Stimulated activated CD4-positive, alpha-beta T cell treated with anti-CD3 and anti-CD28 coated beads, Interleukin-4, amount 100 ng/mL, for 4 hours (primary cell): ENCODE results near the gene NAV1.
"Not testable (repeated sequence)": the region's sequence is repeated elsewhere in the genome, so short reads cannot be mapped to it uniquely, and the experiment has no call there.

Source experiments
- DNase-seq, 2 experiments: peaks; one replicate each; pipeline ENCODE4 v3.0.0-alpha.2; 2020

NAV1 gene

DNA sequence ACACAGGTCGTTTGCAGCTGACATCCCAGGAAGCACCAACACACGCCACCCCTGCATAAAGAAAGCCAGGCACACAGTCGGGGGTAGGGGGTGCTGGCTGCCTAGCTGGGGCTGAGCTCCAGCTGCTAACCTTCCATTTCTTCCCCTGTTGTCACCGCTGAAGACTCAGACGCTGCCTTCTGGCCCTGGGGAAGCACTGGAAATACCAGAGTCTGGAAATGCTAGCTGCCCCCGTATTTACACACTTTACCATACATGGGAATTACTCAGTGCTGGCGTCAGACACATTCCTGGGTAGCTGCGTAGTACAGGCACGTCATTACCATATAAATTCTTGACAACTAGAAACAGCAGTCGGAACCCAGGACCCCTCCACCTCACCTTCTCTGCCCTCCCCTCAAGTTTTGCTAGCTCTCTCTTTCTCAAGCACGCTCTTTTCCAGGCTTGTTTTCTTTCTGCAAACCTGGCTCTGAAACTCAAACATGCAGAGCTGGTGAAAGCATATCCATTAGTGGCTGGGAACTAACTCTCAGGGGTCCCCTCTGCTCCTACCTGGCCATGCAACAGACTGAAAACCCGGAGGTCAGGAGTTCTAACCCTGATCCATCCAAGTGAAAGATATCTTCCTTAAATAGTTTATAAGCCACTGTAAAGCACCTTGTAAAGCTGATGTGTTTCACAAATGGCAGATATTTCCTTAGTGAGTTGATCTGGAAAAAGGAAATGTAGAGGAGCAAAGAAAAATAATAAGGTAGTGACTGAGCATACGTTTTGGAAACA, 35.3 kb upstream of the NAV1 start:
- no peak for DNase-seq

DNA sequence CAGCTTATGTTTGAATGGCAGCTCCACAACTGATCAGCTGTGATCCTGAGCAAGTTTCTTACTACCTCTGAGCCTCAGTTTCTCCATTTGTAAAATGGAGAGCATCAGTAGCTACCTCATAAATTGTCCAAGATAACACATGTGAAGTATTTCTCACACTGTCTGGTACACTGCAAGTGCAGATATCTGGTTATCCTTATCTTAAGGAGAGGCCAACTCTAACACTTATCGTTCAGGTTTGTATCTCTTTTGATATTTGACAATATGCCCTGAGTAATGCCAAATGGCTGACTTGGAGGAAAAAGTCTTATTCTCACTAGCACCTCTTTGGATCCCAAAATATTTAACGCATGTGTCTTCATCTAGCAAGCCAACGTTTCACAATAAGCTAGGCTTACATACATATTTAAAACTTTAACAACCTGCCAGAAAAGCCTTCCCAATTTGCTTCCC, 34.7 kb upstream of the NAV1 start:
- no peak for DNase-seq

DNA sequence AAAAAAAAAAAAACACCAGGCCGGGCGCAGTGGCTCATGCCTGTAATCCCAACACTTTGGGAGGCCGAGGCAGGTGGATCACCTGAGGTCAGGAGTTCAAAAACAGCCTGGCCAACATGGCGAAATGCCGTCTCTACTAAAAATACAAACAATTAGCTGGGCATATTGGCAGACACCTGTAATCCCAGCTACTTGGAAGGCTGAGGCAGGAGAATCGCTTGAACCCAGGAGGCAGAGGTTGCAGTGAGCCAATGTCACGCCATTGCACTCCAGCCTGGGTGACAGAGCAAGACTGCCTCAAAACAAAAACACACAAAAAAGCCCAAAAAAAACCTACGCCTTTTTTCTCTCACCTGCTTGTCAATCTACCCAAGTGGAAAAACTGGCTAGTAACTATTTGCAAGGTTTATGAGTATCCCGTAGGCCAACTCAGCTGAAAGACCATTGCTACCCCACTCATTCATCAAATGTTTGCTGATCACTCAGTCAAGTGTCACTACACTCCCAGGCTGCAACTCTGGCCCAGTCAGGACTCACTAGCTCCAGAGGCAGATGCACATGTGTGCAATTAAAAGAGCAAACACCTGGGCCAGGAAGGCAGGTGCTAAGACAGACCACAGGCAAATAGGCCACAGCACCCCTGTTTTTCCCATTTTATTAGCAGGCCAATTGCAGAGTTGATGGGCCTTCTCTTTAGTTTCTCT, 34.0 kb upstream of the NAV1 start:
- no peak for DNase-seq

DNA sequence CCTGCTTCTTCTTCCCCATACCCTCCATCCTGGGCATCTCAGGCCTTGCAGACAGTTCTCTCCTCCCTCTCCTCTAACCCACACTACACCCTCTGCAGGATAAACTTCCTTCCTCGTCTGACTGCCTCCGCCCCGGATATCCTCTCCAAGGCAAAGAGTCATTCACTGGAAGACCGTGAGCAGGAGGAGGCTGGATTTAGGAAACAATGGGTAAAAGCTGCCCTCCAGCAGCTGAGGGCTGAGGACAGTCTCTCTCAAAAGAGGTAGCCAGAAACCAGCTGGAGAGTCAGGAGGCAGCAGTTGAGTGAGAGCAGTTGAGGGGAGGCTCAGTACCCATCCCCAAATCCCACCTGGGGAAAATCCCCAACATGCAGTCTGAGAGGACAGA, 33.4 kb upstream of the NAV1 start:
- no peak for DNase-seq

DNA sequence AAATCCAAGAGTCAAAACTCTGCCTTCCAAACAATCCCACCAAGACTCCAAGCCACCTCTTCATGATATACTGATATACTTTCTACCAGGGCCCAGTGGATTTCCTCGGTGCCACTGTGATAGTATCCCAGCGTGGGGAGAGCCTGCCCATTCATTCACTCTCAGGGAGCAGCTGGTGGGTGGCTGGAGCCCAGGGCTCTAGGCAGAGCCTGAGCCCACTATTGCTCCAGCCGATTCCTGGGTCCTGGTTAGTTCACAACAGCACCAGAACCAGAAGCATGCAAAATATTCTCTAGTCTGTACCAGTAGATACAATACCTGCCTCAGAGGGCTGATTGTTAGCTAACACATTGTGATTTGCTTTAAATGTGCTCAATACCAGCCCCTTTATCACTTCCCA, 32.8 kb upstream of the NAV1 start:
- no peak for DNase-seq

DNA sequence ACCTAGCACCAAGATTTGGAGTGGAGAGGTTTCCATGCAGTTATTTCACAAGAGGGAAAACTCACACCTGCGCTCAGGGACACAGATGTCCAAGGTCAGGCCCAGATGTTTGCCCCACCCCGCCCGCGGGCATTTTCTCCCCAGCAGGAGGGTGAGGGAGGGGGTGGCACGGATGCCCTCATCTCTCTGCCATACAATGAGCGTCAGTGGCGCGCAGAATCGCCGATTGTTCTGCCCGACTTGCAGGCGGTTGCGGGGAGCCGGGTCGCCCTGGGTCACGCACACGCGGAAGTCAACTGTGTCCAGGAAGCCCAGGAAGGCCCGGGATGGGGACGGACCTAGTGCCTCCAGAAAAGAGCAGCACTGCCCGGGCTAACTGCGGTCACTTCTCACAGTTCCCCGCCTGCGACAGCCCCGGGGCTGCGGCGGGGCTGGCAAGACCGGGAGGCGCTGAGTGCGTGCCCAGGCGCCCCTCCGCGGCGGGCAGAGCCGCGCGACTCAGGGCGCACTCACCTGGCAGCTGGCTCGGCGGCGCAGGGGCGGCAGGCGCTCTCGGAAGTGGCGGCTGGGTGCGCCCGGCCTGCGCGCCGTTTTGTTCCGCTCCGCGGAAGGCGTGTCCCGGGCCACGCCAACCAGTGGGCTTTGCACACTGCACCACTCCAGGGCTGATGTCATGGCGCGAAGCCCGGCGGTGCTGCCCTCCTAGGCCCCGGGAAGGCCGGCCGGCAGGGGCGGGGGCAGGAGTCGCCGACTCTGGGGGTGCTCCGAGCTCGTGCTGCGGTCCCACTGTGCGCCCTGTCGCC, 32.2 kb upstream of the NAV1 start, which contains the start of gene CSRP1:
TSS of gene CSRP1 (minus strand) at position 567 of the 803 bp plus-strand sequence. CDS start 10,820 bp downstream, outside the sequence.
- peak; percentile 80 for DNase-seq

DNA sequence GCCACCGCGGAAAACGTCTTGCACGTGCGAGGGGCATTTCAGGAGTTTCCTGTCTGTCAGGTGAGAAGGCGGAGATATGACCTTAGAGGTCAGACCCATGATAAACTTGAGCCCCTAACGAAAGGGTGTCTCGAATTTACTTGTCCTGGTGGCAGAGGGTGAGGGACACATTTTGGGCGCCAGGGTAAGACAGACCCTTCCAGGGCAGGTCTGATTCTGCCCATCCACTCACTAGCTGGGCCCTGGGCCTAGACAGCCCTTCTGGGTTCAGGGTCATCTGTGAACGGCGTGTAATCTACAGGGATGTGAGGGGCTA, 31.6 kb upstream of the NAV1 start:
- peak in 1 of 2 experiments; percentile 4 for DNase-seq

DNA sequence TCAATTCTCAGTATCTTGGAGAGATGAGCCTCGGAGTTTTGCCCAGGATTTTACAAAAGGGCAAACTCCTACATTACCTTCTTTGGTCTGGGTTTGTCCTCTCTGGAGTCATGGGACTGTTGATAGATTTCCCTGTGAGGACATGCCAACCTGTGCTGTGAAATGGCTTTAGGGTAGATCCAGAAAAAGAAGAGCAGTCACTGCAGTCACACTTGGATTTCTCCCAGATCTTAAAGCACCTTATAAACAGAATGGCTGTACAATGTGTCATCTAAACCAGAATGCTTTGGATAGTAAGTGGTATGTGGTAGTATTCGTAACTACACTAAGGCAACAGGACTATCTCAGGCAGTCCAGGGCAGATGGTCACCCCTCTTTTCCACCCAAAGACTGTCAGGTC, 30.1 kb upstream of the NAV1 start:
- DNase-seq: no peak

DNA sequence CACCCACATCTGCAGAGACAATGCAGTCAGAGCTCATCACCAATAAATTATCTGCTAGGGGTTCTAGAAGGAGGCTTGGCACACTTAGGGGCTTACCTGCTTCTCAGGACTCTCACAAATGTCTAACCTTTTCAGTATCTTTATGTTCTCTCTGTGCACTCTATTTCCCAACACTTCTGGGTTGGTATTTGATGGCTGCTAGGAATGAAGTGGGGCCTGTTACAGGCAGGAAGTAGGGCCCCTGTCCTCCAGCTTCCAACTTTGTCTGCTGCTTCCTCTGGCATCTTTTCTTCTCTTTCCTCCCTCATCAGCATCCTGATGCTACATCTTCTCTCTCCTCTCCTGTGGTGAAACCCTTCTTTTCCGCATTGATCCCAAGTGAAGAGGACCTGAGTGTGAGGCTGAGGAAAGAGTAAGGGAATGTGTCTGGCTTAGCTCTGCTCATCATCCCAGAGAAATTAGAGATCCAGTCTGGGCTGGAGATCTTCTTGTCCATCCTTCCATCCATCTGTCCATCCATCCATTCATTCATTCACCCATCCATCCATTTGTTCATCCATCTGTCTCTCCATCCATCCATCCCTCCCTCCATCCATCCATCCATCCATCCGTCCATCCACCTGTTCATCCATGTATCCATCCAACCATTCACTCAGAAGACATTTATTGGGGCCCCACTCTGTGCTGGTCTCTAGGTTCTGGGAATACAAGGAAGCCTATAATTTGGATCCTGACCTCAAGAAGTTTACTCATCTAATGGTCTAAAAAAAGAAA, 29.1 kb upstream of the NAV1 start:
- DNase-seq: no peak

DNA sequence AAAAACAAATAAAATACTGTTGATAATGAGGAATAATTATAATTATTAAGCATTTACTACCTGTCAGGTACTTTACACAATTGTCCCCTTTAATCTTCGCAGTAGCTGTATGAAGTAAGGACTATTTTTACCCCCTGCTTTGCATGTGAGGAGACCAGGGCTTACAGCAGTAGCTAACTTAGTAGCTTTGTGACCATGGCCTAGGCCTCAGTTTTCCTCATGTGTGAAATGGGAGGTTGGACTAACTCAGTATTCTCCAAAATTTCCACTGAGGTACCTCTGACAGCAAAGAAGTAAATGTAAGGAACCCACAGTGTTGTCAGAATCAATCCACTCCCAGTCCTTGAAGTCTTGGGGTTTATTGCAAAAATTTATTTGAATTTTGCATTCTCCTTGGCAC, 28.2 kb upstream of the NAV1 start:
- DNase-seq: no peak

DNA sequence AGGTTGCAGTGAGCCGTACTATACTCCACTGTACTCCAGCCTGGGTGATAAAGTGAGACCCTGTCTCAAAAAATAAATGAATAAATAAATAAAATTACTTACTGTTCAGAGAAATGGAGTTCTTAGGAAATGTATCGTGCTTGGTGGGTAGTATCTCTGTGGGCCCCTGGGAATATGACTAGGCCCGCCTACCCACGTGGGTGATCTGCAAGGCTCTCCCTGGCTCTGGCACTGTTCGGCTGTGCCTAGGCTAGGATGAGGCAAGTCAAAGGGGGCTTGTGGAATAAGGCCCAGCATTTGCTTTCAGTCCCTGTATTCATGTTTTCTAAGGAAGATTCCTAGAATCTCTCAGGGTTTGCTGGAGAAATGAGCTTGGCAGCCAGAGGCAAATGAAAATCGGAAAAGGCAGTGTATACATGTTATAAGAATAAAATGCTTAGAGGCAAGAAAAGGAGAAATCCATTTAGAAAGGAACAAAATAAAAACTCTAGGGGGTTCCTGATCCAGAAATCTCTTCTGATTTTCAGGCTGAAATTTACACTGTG, 27.5 kb upstream of the NAV1 start:
- DNase-seq: no peak

DNA sequence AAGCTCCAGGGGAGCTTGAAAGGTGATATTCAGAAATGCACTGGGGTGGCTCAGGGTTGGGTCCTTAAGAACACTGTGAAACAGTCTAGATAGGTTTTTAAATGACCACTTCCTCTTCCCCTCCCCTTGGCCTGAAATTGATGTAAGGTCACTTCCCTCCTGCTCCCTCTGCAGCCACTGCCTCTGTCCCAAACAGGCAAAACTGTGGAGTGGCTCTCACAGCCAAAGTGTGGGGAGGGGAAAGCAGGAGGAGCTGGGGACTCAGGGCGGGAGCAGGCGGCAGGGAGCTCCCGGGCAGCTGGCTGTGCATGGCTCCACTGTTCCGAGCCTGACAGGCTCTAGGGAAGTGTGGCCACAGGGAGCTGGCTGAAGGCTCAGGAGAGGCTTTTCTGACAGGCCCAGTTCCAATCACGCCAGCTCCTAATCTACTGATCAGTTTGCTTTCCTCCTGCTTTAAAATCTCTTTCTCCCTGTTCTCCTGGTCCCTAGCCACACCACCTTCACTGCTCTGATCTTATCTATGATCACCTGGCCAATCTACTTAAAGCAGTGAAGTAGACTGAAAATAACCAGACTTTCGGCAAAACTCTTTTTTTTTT, 26.9 kb upstream of the NAV1 start:
- DNase-seq: no peak

DNA sequence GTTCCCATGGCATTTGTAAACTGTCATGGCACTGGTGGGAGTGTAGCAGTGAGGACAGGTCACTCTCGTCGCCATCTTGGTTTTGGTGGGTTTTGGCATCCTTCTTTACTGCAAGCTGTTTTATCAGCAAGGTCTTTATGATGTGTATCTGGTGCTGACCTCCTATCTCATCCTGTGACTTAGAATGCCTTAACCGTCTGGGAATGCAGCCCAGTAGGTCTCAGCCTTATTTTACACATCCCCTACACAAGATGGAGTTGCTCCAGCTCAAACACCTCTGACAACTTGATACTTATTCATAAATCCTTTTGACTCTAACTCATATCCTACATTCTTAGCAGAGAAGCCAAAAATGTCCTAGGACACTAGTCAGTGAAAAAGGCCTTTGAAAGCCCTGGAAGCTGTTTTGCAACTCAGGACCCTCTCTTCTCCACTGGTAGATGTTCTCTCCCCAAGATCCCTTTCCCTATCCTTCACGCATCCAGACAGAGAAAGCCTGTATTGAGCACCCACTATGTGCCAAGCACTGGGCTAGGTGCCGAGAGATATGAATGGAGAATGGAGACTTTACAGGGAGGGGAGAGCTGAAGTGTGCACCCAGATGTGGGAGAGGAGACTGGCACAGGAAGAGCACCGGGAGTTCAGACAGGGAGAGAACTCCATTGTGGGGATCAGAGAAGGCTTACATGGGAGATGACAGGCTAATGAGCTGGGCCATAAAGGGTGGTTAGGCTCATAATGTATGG, 25.3 kb upstream of the NAV1 start:
- no peak for DNase-seq

DNA sequence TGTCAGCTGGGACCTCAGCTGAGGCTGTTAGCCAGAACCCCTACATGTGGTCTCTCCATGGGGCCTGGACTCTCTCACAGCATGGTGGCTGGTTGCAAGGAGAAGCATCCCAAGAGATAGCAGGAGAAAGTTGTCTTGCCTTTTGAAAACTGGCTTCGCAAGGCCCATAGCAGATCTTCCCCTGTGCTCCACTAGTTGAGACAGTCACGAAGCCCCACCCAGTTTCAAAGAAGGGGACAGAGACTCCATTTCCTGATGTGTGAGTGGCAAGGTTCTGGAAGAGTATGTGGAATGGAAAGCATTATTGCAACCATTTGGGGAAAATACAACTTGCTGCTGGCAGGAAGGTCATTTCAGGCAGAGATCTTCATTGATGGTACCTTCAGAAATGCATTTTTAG, 24.5 kb upstream of the NAV1 start:
- DNase-seq: no peak

DNA sequence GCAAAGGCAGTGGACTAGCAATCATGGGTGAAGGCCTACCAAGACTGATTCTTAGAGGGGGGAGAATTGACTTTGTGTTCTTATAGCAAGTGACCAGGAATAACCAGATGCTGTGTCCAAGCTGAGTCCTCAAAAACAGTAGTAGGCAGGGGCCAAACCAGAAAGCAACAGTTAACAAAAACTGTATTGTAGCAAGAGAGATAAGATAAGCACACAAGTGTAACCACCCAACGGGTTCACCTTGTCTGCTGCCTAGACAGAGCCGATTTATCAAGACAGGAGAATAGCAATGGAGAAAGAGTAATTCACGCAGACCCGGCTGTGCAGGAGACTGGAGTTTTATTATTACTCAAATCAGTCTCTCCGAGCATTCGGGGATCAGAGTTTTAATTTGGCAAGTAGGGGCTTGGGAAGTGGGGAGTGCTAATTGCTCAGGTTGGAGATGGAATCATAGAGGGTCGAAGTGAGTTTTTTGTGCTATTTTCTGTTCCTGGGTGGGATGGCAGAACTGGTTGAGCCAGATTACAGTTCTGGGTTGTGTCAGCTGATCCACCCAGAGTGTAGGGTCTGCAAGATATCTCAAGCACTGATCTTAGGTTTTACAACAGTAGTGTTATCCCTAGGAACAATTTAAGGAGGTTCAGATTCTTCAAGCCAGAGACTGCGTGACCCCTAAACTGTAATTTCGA, 23.7 kb upstream of the NAV1 start:
- DNase-seq: no peak

DNA sequence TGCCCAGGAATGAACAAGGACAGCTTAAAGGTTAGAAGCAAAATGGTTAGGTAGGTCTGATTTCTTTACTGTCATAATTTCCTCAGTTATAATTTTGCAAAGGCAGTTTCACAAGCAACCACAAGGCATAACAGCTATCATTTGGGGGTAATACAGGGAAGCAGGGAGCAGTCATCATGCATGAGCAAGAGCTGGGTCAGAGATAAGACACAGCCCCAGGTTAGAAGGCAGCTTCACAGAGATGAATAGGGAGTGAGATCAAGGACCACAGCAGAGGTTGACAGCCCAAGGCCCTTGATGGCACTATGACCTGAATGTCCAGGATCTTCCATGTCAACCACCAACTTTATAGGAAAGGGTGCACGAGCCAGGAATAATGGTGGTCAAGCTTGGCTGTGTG, 23.0 kb upstream of the NAV1 start:
- no peak for DNase-seq

DNA sequence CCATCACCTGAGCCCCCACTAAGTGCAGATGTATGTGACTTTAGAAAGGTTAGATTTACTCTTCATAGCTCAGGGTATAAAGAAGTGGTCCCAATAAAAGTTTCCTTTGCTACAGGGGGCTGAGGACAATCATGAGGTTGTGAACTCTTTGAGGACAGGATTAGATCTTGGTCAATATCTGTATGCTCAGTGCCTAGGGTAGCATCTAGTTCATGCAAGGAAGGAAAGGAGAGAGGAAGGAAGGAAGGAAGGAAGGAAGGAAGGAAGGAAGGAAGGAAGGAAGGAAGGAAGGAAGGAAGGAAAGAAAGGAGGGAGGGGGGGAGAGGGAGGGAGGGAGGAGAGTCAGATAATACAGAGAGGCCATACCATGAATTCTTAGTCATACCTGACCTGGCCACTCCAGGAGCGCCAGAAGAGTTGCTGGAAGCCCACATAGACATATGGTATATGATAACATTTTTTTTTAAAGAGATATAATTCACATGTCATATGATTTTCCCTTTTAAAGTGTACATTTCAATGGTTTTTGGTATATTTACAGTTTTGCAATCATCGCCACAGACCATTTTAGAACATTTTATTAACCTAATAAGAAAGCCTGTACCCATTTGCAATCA, 22.3 kb upstream of the NAV1 start:
- no peak for DNase-seq

DNA sequence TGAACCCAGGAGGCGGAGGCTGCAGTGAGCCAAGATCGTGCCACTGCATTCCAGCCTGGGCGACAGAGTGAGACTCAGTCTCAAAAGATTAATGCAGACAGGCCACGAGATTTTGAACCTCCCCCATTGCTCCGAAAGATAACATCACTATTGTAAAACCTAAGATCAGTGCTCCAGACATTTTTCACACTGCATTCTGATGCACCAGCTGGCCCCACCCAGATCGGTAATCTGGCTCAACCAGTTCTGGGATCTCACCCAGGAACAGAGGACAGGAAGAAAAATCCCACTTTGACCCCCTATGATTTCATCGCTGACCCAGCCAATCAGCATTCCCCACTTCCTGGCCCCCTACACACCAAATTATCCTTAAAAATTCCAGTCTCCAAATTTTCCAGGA, 21.3 kb upstream of the NAV1 start:
- DNase-seq: no peak

DNA sequence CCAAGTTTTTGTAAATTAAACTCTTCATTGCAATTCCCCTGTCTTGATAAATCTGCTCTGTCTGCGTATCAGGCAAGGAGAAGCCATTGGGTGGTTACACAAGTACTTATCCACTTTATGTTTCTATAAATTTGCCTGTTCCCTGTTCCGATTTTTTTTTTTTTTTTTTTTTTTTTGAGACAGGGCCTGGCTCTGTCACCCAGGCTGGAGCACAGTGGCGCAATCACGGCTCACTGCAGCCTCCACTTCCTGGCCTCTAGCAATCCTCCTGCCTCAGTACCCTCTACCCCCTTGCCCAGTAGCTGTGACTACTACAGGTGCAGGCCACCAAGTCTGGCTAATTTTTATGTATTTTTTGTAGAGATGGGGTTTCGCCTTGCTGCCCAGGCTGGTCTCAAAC, 20.9 kb upstream of the NAV1 start:
- DNase-seq: no peak

DNA sequence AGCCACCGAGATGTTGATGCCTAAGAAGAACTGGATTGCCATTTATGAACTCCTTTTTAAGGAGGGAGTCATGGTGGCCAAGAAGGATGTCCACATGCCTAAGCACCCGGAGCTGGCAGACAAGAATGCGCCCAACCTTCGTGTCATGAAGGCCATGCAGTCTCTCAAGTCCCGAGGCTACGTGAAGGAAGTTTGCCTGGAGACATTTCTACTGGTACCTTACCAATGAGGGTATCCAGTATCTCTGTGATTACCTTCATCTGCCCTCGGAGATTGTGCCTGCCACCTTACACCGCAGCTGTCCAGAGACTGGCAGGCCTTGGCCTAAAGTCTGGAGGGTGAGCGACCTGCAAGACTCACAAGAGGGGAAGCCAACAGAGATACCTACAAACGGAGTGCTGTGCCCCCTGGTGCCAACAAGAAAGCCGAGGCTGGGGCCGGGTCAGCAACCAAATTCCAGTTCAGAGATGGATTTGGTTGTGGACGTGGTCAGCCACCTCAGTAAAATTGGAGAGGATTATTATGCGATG, 18.8 kb upstream of the NAV1 start:
- DNase-seq: not testable (repeated sequence)
